Thyroid gland (tissue), 4 donors: ENCODE measurements around the gene HMCN2.
"Not testable (repeated sequence)": the region's sequence is repeated elsewhere in the genome, so short reads cannot be mapped to it uniquely, and the experiment has no call there.

Source experiments
- CTCF ChIP-seq, 6 experiments: fragments of 200-600 bp in 3 of 6; fragments of 450-650 bp in 3 of 6; sonication (generic) in 3 of 6; IDR thresholded peaks; one replicate each; pipeline ENCODE4 v1.5.1; 2016 to 2019; ENCODE audit warnings: antibody characterized with exemption in 6 of 6, mild to moderate bottlenecking in 2 of 6, inconsistent platforms in 1 of 6, moderate library complexity in 1 of 6
- POLR2A ChIP-seq, 2 donors: fragments of 450-650 bp; IDR thresholded peaks; one replicate each; pipeline ENCODE4 v1.6.1; 2017; ENCODE audit warnings: antibody characterized with exemption in 2 of 2, mild to moderate bottlenecking in 2 of 2, moderate library complexity in 1 of 2

- not testable (repeated sequence) for TF ChIP-seq POLR2A, CTCF (IDR thresholded peaks at IDR 0.05)
These were observed 12.0 kb downstream of the HMCN2 start for GRCh38 chr9:130277525-130277924.
